ENCODE measurements around the gene TOX2. TPM values are rescaled to one million over a fixed set of nuclear protein-coding genes. Genes with fewer than 3 reads are reported as not detected.

Gene TOX2
- total and polyA plus RNA-seq, 2 of the 4 experiments (the other 2 are of a cell fraction) = 1.3 to 17.5 TPM

DNA sequence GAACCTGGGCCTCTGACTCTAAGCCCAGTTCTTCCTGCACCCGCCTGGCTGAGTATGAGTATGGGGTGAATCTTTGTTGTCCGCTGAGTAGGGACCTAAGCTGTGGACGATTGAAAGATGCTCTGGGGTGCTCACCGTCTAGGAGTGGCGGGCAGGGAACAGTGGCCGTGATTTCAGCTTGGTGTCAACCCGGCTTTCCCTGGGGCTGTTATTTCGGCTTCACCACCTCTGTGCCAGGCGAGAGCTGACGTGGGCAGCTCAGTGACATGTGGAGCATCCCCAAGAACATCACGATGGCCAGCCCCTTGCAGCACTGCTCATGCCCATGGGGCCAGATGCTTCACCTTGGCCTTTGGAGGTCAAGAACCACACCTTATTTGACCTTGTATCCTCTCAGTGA lies 102.6 kb downstream of the TOX2 start:
- Histone ChIP-seq H3K9me1 (ENCODE audit: insufficient read depth, low read length) (peaks cover 24% of the 10 kb centered on the region), H3K36me3 (ENCODE audit: control insufficient read depth, insufficient read depth, low read length) (no peaks in the 10 kb centered on the region; the same call in 1 of the 2 replicates), H2AFZ (replicated peaks; ENCODE audit: low read length, poor library complexity) (no peak overlapping the region), H3K27ac (ENCODE audit: insufficient read depth, low read length) (no peak overlapping the region), H3K27me3 (ENCODE audit: control insufficient read depth, insufficient read depth, low read length) (no peaks in the 10 kb centered on the region), H2AK9ac (replicated peaks; ENCODE audit: low read depth, low read length, poor library complexity) (no peak overlapping the region), H3K4me1 (ENCODE audit: control insufficient read depth, insufficient read depth, low read length) (peaks cover 13% of the 10 kb centered on the region), H4K20me1 (ENCODE audit: insufficient read depth, low read length) (0 out of 2 replicates have a peak, but pooled peaks cover 8% of the 10 kb centered on the region), H3K14ac (replicated peaks; ENCODE audit: low read depth, low read length) (no peak overlapping the region), H4K5ac (ENCODE audit: low read depth, low read length) (no peak overlapping the region), H4K91ac (ENCODE audit: insufficient read depth, low read depth, low read length) (no peak overlapping the region), H3K18ac (ENCODE audit: low read depth, low read length) (no peak overlapping the region), H3K79me1 (ENCODE audit: low read depth in 1 of 2, low read length in 2 of 2) (peaks cover 36 to 84% of the 10 kb centered on the region in 2 experiments), H3K4ac (ENCODE audit: low read depth, low read length) (no peak overlapping the region), H2BK5ac (ENCODE audit: low read depth, low read length, poor library complexity, severe bottlenecking) (no peak overlapping the region), H2BK20ac (ENCODE audit: low read depth, low read length) (peak overlapping the region; percentile 22; the same call in 1 of the 2 replicates), H2BK15ac (ENCODE audit: low read depth, low read length) (no peak overlapping the region), H2BK120ac (ENCODE audit: low read depth, low read length) (no peak overlapping the region), H3K4me3 (ENCODE audit: insufficient read depth, low read depth, low read length) (no peak overlapping the region), H3K56ac (ENCODE audit: extremely low read depth, insufficient read depth, low read length) (no peak overlapping the region), H3K4me2 (ENCODE audit: low read depth, low read length) (no peak overlapping the region), H4K8ac (ENCODE audit: low read depth in 2 of 2, low read length in 2 of 2) (no peak overlapping the region), H3K23ac (ENCODE audit: low read depth, low read length) (no peak overlapping the region), H3K9me3 (ENCODE audit: control insufficient read depth, insufficient read depth, low read length) (no peaks in the 10 kb centered on the region), H2AK5ac (ENCODE audit: low read depth, low read length) (peak overlapping the region; percentile 73; the same call in 1 of the 2 replicates), H3K9ac (ENCODE audit: low read depth, low read length) (no peak overlapping the region)
- no peak for ATAC-seq (ENCODE audit: low read depth)
- ChIA-PET CTCF (no interaction called here), POLR2A (ENCODE audit: unreplicated experiment) (no interaction called here)
- intact Hi-C loops (cut with micrococcal nuclease) = loop anchor here (5.0 kb wide), 1 partner anchor 75 kb away; no protein-coding TSS in a partner anchor
- in situ Hi-C loops (cut with MboI; ENCODE audit: low sequenced_read_pairs) = no loop called here
- dilution Hi-C loops (cut with HindIII; ENCODE audit: low sequenced_read_pairs, unreplicated experiment) = no loop called here
- TF ChIP-seq POLR2A (IDR thresholded peaks at IDR 0.05; ENCODE audit: low read depth, low read length) (no peak), RAD21 (IDR thresholded peaks at IDR 0.05; ENCODE audit: low read length) (no peak), FOS (IDR thresholded peaks at IDR 0.05; ENCODE audit: low read depth, low read length) (no peak), MXI1 (IDR thresholded peaks at IDR 0.05; ENCODE audit: borderline replicate concordance, low read depth, low read length) (no peak)
- WGBS, 2 experiments (ENCODE audit: extremely low coverage in 2 of 2, insufficient read length in 1 of 2) = 100% methylated on average over 9 of the region's 11 CpGs; no CpG with 5 or more reads in 1 of the 2 experiments
- no TSS peak for BruUV-seq (replicated peaks)
- DNase-seq = no peak

All from IMR-90 (cell line).